GM21723 (cell line): ENCODE data around the gene APOL6.

Experiments
- ATAC-seq: cut with Tn5 transposase; IDR thresholded peaks from one replicate; pipeline ENCODE4 v1.9.1; 2021; ENCODE audit warnings: mild to moderate bottlenecking, moderate library complexity; ENCODE audit not compliant: unreplicated experiment

The APOL6 gene

GRCh38 chr22:35711336-35711735 is 63.1 kb downstream of the APOL6 start:
- no peak for ATAC-seq

GRCh38 chr22:35712672-35713071 is 64.4 kb downstream of the APOL6 start:
- no peak for ATAC-seq

GRCh38 chr22:35717572-35717971 is 69.3 kb downstream of the APOL6 start, which contains the start of gene APOL5:
TSS of gene APOL5 (plus strand) at chr22:35717872. CDS start at chr22:35717872, 0 bp downstream.
- no peak for ATAC-seq
